Renal pelvis (tissue), 4 donors: ENCODE data around the gene SLC44A3. TPM values are rescaled to one million over a fixed set of nuclear protein-coding genes. Genes with fewer than 3 reads are reported as not detected.

ENCODE experiments used
- DNase-seq: peaks from one replicate; pipeline ENCODE4 v3.0.0-alpha.2; 2013
- polyA plus RNA-seq, 3 donors: library from polyadenylated mRNA; unstranded; fragments of 120-200 nt; gene quantifications; one replicate each; pipeline ENCODE4 v1.2.1, GENCODE V29; 2013; ENCODE audit not compliant: insufficient read length in 3 of 3

The SLC44A3 gene
- polyA plus RNA-seq, 3 donors, result 52.8 to 88.6 (median 62.1) TPM

GRCh38 chr1:94797291-94797690 lies 22.9 kb upstream of the SLC44A3 start:
- no peak for DNase-seq

- DNase-seq, result no peak
Measured at GRCh38 chr1:94798054-94798453, 22.1 kb upstream of the SLC44A3 start.

GRCh38 chr1:94798462-94798861 lies 21.7 kb upstream of the SLC44A3 start:
- no peak for DNase-seq

GRCh38 chr1:94799206-94799605 lies 21.0 kb upstream of the SLC44A3 start:
- no peak for DNase-seq

GRCh38 chr1:94801919-94802546 lies 18.1 kb upstream of the SLC44A3 start:
- peak; percentile 61 for DNase-seq

GRCh38 chr1:94803106-94803505 lies 17.1 kb upstream of the SLC44A3 start:
- DNase-seq, result no peak

- peak; percentile 65 for DNase-seq
Measured at GRCh38 chr1:94803517-94804441, 16.4 kb upstream of the SLC44A3 start.

GRCh38 chr1:94804442-94804837 lies 15.7 kb upstream of the SLC44A3 start:
- no peak for DNase-seq

- no peak for DNase-seq
Measured at GRCh38 chr1:94805912-94806311, 14.2 kb upstream of the SLC44A3 start.

- DNase-seq, result no peak
Measured at GRCh38 chr1:94806441-94806871, 13.7 kb upstream of the SLC44A3 start.

GRCh38 chr1:94807742-94808491 lies 12.2 kb upstream of the SLC44A3 start:
- DNase-seq, result no peak

- no peak for DNase-seq
Measured at GRCh38 chr1:94808669-94809068, 11.5 kb upstream of the SLC44A3 start.

- DNase-seq, result no peak
Measured at GRCh38 chr1:94812985-94813384, 7.2 kb upstream of the SLC44A3 start.

- DNase-seq, result no peak
Measured at GRCh38 chr1:94816030-94816429, 4.1 kb upstream of the SLC44A3 start.

GRCh38 chr1:94817712-94818111 lies 2.4 kb upstream of the SLC44A3 start:
- DNase-seq, result no peak

GRCh38 chr1:94819238-94819944 lies 766 bp upstream of the SLC44A3 start:
- no peak for DNase-seq

- no peak for DNase-seq
Measured at GRCh38 chr1:94820936-94821335, 779 bp downstream of the SLC44A3 start.

GRCh38 chr1:94821636-94822305 lies 1.6 kb downstream of the SLC44A3 start:
- DNase-seq, result peak; percentile 52

GRCh38 chr1:94823116-94823515 lies 3.0 kb downstream of the SLC44A3 start:
- no peak for DNase-seq

- DNase-seq, result no peak
Measured at GRCh38 chr1:94825936-94826335, 5.8 kb downstream of the SLC44A3 start.

GRCh38 chr1:94827434-94827833 lies 7.3 kb downstream of the SLC44A3 start:
- DNase-seq, result no peak
